H7 (cell line): Measurements from ENCODE around the gene UCN3. TPM values are rescaled to one million over a fixed set of nuclear protein-coding genes. Genes with fewer than 3 reads are reported as not detected.
"Not testable (repeated sequence)": the region's sequence is repeated elsewhere in the genome, so short reads cannot be mapped to it uniquely, and the experiment has no call there.

Experiments
- DNase-seq: peaks from one replicate; pipeline ENCODE4 v3.0.0; 2012
- H3K27me3 ChIP-seq: 2 replicates; pipeline ENCODE4 v1.6.0; 2011; ENCODE audit warnings: mild to moderate bottlenecking, low read length; ENCODE audit not compliant: control insufficient read depth, insufficient read depth
- H3K36me3 ChIP-seq: replicated peaks from 2 replicates; pipeline ENCODE4 v1.5.1; 2011; ENCODE audit warnings: low read length; ENCODE audit not compliant: control insufficient read depth, insufficient read depth
- H3K4me3 ChIP-seq: 2 replicates; pipeline ENCODE4 v1.5.1; 2011; ENCODE audit warnings: low read depth, mild to moderate bottlenecking, control low read depth, low read length, moderate library complexity; ENCODE audit not compliant: insufficient read depth
- total RNA-seq: library from RNA; depleted of rRNA; stranded (reverse); fragments of >200 nt; shearing (Covaris generic); gene quantifications from 2 replicates; pipeline ENCODE4 v1.2.3, GENCODE V29; 2014

Gene UCN3
- total RNA-seq, 1 experiment from 2014 or later, result not detected

- Histone ChIP-seq H3K27me3 (no peaks in the 10 kb centered on the region), H3K36me3 (no peaks in the 10 kb centered on the region), H3K4me3 (no peak overlapping the region)
- no peak for DNase-seq
Measured at GRCh38 chr10:5354068-5354467, 10.7 kb upstream of the UCN3 start.

- H3K27me3 ChIP-seq, result no peaks in the 10 kb centered on the region
- no peak for DNase-seq
- no peak overlapping the region for H3K4me3 ChIP-seq
- H3K36me3 ChIP-seq, result no peaks in the 10 kb centered on the region
Measured at GRCh38 chr10:5355594-5356301, 9.0 kb upstream of the UCN3 start.

DNA sequence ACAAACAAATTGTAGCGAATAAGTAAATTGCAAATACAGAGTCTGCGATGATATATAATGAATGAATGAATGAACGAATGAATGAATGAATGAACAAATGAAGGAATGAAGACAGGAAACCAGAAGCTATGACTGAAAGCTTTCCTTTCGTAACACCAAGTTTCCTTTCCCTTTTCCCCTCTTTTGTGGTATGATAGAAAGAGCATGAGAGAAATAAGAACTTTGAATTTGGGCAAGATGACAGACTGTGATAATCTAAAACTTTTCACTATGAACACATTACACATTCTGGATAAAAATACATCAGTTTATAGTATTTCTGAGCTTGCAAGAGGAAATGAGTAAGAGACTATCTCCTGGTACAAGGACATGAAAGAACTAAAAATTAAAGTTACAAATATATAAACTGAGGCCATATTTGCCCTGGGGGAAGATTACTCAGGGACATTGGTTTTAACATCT lies 8.4 kb upstream of the UCN3 start:
- no peak for DNase-seq
- no peaks in the 10 kb centered on the region for H3K27me3 ChIP-seq
- no peaks in the 10 kb centered on the region for H3K36me3 ChIP-seq
- H3K4me3 ChIP-seq, result no peak overlapping the region

- no peaks in the 10 kb centered on the region for H3K27me3 ChIP-seq
- H3K36me3 ChIP-seq, result no peaks in the 10 kb centered on the region
- no peak overlapping the region for H3K4me3 ChIP-seq
- no peak for DNase-seq
Measured at GRCh38 chr10:5360318-5360915, 4.3 kb upstream of the UCN3 start.

DNA sequence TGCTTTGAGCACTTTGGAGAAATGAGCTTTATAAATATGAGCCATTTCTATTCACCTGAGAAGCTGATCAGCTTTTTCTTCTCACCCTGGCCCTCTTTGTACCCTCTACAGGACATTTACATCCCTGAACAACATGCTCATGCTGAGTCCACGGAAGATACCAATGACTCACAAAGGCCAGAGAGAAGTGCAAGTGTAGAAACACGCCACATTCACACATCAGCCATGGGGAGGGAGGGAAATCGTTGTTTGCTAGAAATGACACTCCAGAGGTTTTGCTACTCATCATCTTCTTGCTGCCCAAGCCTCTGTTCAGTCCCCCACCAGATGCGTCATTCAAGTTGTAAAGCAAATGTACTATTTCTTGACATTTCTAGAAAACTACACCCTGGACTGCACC lies 2.8 kb upstream of the UCN3 start:
- Histone ChIP-seq H3K36me3 (no peaks in the 10 kb centered on the region), H3K27me3 (no peaks in the 10 kb centered on the region), H3K4me3 (no peak overlapping the region)
- DNase-seq, result no peak

GRCh38 chr10:5362873-5363272 lies 1.9 kb upstream of the UCN3 start:
- no peak overlapping the region for H3K4me3 ChIP-seq
- H3K36me3 ChIP-seq, result no peaks in the 10 kb centered on the region
- DNase-seq, result no peak
- no peaks in the 10 kb centered on the region for H3K27me3 ChIP-seq

GRCh38 chr10:5364374-5364773 lies 392 bp upstream of the UCN3 start:
- no peaks in the 10 kb centered on the region for H3K36me3 ChIP-seq
- H3K4me3 ChIP-seq, result no peak overlapping the region
- DNase-seq, result no peak
- H3K27me3 ChIP-seq, result no peaks in the 10 kb centered on the region

GRCh38 chr10:5365928-5366327 lies 1.2 kb downstream of the UCN3 start:
- Histone ChIP-seq H3K36me3 (no peaks in the 10 kb centered on the region), H3K4me3 (no peak overlapping the region), H3K27me3 (no peaks in the 10 kb centered on the region)
- DNase-seq, result no peak

DNA sequence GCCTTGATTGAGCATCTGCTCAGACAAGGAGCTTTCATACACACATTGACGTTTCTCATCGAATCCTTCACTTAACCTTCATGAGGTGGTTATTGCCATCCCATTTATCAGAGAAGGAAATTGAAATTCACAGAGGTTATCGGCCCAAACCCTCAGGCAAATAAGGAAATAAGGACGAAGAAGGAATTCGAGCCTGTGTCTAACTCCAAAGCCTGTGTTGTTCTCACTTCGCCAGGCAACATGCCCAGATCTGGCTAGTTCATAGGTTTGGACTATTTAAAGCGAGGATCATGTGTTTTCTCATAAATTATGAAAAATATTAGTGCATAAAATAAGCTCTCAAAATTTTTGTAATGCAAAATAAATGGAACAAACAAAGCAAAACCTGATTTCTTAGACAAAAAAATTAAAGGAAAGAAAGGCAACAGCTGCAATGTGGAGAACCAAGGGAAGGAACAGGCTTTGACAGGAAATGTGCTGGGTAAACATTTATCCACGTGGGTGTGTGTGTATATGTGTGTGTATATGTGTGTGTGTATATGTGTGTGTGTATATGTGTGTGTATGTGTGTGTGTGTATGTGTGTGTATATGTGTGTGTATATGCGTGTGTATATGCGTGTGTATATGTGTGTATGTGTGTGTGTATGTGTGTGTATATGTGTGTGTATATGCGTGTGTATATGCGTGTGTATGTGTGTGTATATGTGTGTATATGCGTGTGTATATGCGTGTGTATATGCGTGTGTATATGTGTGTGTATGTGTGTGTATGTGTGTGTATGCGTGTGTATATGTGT lies 4.8 kb downstream of the UCN3 start:
- DNase-seq, result no peak
- Histone ChIP-seq H3K27me3 (no peaks in the 10 kb centered on the region), H3K36me3 (no peaks in the 10 kb centered on the region), H3K4me3 (no peak overlapping the region)

GRCh38 chr10:5370493-5371352 lies 6.0 kb downstream of the UCN3 start:
- no peak overlapping the region for H3K4me3 ChIP-seq
- no peak for DNase-seq
- no peaks in the 10 kb centered on the region for H3K36me3 ChIP-seq
- H3K27me3 ChIP-seq, result no peaks in the 10 kb centered on the region

GRCh38 chr10:5373307-5373706 lies 8.5 kb downstream of the UCN3 start:
- no peak for DNase-seq
- no peaks in the 10 kb centered on the region for H3K36me3 ChIP-seq
- H3K4me3 ChIP-seq, result no peak overlapping the region
- no peaks in the 10 kb centered on the region for H3K27me3 ChIP-seq

DNA sequence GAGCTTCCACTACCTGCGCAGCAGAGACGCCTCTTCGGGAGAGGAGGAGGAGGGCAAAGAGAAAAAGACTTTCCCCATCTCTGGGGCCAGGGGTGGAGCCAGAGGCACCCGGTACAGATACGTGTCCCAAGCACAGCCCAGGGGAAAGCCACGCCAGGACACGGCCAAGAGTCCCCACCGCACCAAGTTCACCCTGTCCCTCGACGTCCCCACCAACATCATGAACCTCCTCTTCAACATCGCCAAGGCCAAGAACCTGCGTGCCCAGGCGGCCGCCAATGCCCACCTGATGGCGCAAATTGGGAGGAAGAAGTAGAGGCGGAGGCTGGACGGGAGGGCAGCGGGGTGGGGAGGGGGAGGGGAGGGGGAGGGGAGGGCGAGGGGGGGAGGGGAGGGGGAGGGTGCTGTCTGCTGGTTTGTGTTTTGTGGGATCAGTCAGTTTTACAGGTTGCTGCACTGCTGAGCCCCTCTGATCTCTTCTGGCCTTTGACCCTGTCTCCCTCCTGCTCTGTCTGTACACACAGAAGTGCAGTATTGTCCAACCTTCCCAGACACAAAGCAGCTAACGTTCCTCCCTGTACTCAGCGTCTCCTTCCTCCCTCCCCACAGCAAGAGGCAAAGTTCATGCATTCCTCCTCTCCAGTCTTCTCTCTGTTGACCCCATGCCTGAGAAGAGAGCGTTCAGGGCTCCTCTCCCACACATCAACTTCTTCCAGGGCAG lies 9.3 kb downstream of the UCN3 start:
- DNase-seq, result no peak
- no peak overlapping the region for H3K4me3 ChIP-seq
- H3K27me3 ChIP-seq, result no peaks in the 10 kb centered on the region
- H3K36me3 ChIP-seq, result no peaks in the 10 kb centered on the region

DNA sequence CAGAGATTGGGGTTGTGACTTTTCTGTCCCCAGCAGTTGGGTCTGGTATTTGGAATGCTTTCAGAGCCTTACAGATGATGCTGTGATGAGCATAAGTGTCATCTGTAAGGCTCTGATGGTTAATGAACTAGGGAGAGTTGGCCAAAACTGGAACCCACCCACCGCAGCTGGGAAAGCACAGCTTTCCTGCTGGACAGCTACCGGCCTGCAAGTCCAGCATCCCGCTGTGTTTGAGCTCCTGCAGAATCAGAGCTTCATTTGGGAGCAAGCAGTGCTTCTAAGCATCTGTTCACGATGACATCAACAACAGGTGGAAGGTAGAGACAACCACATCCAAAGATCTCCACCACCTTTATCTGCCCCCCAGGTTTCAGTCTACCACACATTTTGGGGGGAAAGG lies 11.7 kb downstream of the UCN3 start:
- Histone ChIP-seq H3K36me3 (no peaks in the 10 kb centered on the region), H3K4me3 (no peak overlapping the region), H3K27me3 (no peaks in the 10 kb centered on the region)
- DNase-seq, result no peak

GRCh38 chr10:5379202-5379601 lies 14.4 kb downstream of the UCN3 start:
- DNase-seq, H3K36me3 ChIP-seq, H3K4me3 ChIP-seq, H3K27me3 ChIP-seq: not testable (repeated sequence)
